H1 (cell line): ENCODE results near the gene ALG14. TPM values are rescaled to one million over a fixed set of nuclear protein-coding genes. Genes with fewer than 3 reads are reported as not detected.

ENCODE experiments used
- CBX8 ChIP-seq: fragments of 300-800, 300-1000 bp; sonication (generic); IDR thresholded peaks from 2 replicates; pipeline ENCODE4 v1.7.1; 2016; ENCODE audit warnings: low read depth, low read length, borderline replicate concordance
- CHD1 ChIP-seq: IDR thresholded peaks from 2 replicates; pipeline ENCODE4 v1.6.1; 2012; ENCODE audit warnings: low read depth, low read length, improper control_type of control experiment
- KDM1A ChIP-seq: fragments of 200-600, 300-600 bp; sonication (generic); IDR thresholded peaks from 2 replicates; pipeline ENCODE4 v1.7.1; 2016; ENCODE audit warnings: mild to moderate bottlenecking, low read length, borderline replicate concordance
- KDM5A ChIP-seq: fragments of 200-600 bp; IDR thresholded peaks from 2 replicates; pipeline ENCODE4 v1.7.1; 2012; ENCODE audit warnings: mild to moderate bottlenecking, low read length, inconsistent platforms, mixed read lengths
- MAFK ChIP-seq: IDR thresholded peaks from 2 replicates; pipeline ENCODE4 v1.6.1; 2012; ENCODE audit warnings: low read depth, mild to moderate bottlenecking, improper control_type of control experiment, low read length
- NANOG ChIP-seq: IDR thresholded peaks from 2 replicates; pipeline ENCODE4 v1.6.1; 2011; ENCODE audit warnings: low read length, low read depth, mild to moderate bottlenecking, inconsistent platforms; ENCODE audit not compliant: insufficient read depth, poor library complexity, severe bottlenecking
- NRF1 ChIP-seq: IDR thresholded peaks from 2 replicates; pipeline ENCODE4 v1.6.1; 2011; ENCODE audit warnings: mild to moderate bottlenecking, low read depth, low read length, improper control_type of control experiment
- POLR2A ChIP-seq, 2 experiments: IDR thresholded peaks; 1 replicate in 1 of 2; 2 replicates in 1 of 2; pipeline ENCODE4 v1.6.1; 2011; ENCODE audit warnings: low read depth in 2 of 2, low read length in 2 of 2, mild to moderate bottlenecking in 2 of 2; ENCODE audit errors: control extremely low read depth in 1 of 2
- RFX5 ChIP-seq: IDR thresholded peaks from 2 replicates; pipeline ENCODE4 v1.6.1; 2011; ENCODE audit warnings: low read depth, low read length, improper control_type of control experiment, borderline replicate concordance
- RXRA ChIP-seq: IDR thresholded peaks from 2 replicates; pipeline ENCODE4 v1.6.1; 2011; ENCODE audit warnings: low read depth, mild to moderate bottlenecking, low read length, moderate library complexity; ENCODE audit not compliant: insufficient read depth
- SAP30 ChIP-seq: fragments of 300-600 bp; sonication (generic); IDR thresholded peaks from 2 replicates; pipeline ENCODE4 v1.7.1; 2012; ENCODE audit warnings: low read length, moderate library complexity, mild to moderate bottlenecking, inconsistent platforms; ENCODE audit not compliant: insufficient read depth, insufficient replicate concordance
- SP1 ChIP-seq: IDR thresholded peaks from 2 replicates; pipeline ENCODE4 v1.6.1; 2011; ENCODE audit warnings: low read depth, low read length
- polyA plus RNA-seq, 7 experiments: library from polyadenylated mRNA; depleted of rRNA in 3 of 7; stranded (reverse) in 5 of 7; unstranded in 2 of 7; fragments of >200 nt in 5 of 7; fragments of 200-250 nt in 2 of 7; gene quantifications; 1 replicate in 5 of 7; 2 replicates in 1 of 7; 4 replicates in 1 of 7; pipeline versions ENCODE4 v1.2.1 to v1.2.3, GENCODE V29; 2011 to 2013; ENCODE audit warnings: missing spikeins in 2 of 7, mixed read lengths in 2 of 7
- total RNA-seq: library from RNA; stranded (reverse); fragmentation: NEBNext Ultra II Directional; extraction: Animal tissue kit (Norgen Biotek cat#: 25700); gene quantifications from 2 replicates; pipeline ENCODE4 v1.2.1, GENCODE V29; 2021
- TF ChIP-seq, protein P1 (sequence below): fragments of 300-600 bp; sonication (generic); IDR thresholded peaks from 2 replicates; pipeline ENCODE4 v1.7.1; 2012; ENCODE audit warnings: low read length, moderate library complexity, mild to moderate bottlenecking, inconsistent platforms; ENCODE audit not compliant: insufficient replicate concordance

ALG14 gene
- total and polyA plus RNA-seq, 2 of the 8 experiments (the other 6 are each of a cell fraction or from before 2014, with no cell fraction given), result 0.95 to 1.3 TPM

DNA sequence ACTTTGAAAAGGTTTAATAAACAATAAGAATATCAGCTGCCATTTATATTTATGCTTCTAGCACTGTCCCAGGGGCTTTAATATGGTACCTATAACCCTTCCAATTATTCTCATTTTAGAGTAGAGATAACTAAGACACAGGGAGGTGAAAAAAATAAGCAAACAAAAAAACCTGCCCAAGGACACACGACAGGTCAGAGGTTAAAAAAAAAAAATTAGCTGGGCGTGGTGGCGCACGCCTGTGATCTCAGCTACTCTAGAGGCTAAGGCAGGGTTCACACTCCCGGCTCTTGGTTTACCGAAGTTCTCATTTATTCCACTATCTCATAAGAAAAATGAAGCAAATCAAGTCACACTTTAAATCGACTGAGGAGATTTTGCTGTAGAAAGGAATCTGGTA lies 111.2 kb downstream of the ALG14 start (continued):
- TF ChIP-seq, protein P1, sequence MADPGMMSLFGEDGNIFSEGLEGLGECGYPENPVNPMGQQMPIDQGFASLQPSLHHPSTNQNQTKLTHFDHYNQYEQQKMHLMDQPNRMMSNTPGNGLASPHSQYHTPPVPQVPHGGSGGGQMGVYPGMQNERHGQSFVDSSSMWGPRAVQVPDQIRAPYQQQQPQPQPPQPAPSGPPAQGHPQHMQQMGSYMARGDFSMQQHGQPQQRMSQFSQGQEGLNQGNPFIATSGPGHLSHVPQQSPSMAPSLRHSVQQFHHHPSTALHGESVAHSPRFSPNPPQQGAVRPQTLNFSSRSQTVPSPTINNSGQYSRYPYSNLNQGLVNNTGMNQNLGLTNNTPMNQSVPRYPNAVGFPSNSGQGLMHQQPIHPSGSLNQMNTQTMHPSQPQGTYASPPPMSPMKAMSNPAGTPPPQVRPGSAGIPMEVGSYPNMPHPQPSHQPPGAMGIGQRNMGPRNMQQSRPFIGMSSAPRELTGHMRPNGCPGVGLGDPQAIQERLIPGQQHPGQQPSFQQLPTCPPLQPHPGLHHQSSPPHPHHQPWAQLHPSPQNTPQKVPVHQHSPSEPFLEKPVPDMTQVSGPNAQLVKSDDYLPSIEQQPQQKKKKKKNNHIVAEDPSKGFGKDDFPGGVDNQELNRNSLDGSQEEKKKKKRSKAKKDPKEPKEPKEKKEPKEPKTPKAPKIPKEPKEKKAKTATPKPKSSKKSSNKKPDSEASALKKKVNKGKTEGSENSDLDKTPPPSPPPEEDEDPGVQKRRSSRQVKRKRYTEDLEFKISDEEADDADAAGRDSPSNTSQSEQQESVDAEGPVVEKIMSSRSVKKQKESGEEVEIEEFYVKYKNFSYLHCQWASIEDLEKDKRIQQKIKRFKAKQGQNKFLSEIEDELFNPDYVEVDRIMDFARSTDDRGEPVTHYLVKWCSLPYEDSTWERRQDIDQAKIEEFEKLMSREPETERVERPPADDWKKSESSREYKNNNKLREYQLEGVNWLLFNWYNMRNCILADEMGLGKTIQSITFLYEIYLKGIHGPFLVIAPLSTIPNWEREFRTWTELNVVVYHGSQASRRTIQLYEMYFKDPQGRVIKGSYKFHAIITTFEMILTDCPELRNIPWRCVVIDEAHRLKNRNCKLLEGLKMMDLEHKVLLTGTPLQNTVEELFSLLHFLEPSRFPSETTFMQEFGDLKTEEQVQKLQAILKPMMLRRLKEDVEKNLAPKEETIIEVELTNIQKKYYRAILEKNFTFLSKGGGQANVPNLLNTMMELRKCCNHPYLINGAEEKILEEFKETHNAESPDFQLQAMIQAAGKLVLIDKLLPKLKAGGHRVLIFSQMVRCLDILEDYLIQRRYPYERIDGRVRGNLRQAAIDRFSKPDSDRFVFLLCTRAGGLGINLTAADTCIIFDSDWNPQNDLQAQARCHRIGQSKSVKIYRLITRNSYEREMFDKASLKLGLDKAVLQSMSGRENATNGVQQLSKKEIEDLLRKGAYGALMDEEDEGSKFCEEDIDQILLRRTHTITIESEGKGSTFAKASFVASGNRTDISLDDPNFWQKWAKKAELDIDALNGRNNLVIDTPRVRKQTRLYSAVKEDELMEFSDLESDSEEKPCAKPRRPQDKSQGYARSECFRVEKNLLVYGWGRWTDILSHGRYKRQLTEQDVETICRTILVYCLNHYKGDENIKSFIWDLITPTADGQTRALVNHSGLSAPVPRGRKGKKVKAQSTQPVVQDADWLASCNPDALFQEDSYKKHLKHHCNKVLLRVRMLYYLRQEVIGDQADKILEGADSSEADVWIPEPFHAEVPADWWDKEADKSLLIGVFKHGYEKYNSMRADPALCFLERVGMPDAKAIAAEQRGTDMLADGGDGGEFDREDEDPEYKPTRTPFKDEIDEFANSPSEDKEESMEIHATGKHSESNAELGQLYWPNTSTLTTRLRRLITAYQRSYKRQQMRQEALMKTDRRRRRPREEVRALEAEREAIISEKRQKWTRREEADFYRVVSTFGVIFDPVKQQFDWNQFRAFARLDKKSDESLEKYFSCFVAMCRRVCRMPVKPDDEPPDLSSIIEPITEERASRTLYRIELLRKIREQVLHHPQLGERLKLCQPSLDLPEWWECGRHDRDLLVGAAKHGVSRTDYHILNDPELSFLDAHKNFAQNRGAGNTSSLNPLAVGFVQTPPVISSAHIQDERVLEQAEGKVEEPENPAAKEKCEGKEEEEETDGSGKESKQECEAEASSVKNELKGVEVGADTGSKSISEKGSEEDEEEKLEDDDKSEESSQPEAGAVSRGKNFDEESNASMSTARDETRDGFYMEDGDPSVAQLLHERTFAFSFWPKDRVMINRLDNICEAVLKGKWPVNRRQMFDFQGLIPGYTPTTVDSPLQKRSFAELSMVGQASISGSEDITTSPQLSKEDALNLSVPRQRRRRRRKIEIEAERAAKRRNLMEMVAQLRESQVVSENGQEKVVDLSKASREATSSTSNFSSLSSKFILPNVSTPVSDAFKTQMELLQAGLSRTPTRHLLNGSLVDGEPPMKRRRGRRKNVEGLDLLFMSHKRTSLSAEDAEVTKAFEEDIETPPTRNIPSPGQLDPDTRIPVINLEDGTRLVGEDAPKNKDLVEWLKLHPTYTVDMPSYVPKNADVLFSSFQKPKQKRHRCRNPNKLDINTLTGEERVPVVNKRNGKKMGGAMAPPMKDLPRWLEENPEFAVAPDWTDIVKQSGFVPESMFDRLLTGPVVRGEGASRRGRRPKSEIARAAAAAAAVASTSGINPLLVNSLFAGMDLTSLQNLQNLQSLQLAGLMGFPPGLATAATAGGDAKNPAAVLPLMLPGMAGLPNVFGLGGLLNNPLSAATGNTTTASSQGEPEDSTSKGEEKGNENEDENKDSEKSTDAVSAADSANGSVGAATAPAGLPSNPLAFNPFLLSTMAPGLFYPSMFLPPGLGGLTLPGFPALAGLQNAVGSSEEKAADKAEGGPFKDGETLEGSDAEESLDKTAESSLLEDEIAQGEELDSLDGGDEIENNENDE, result no peak
- TF ChIP-seq SAP30 (no peak), RXRA (no peak), KDM5A (no peak), POLR2A (IDR thresholded peaks at IDR 0.05; ENCODE audit: control extremely low read depth in 1 of 2, low read depth in 2 of 2, low read length in 2 of 2) (no peak), RFX5 (no peak), KDM1A (no peak), CBX8 (no peak), SP1 (no peak), CHD1 (no peak), MAFK (no peak), NRF1 (no peak), NANOG (no peak)
